Mesendoderm (in vitro differentiated cells): ENCODE measurements around the gene LNX2.

Source experiments
- DNase-seq: peaks from one replicate; pipeline ENCODE4 v3.0.0; 2013
- H2AK5ac ChIP-seq: 2 replicates; pipeline ENCODE4 v1.6.1; 2013; ENCODE audit warnings: low read length, inconsistent platforms
- H2BK120ac ChIP-seq: 2 replicates; pipeline ENCODE4 v1.6.1; 2013; ENCODE audit warnings: low read depth, mild to moderate bottlenecking, low read length, moderate library complexity, mixed read lengths
- H2BK15ac ChIP-seq: replicated peaks from 2 replicates; pipeline ENCODE4 v1.6.1; 2013; ENCODE audit warnings: low read depth, mild to moderate bottlenecking, moderate library complexity
- H2BK5ac ChIP-seq: 2 replicates; pipeline ENCODE4 v1.6.1; 2013; ENCODE audit warnings: low read length, inconsistent platforms
- H3K18ac ChIP-seq: 2 replicates; pipeline ENCODE4 v1.6.1; 2013; ENCODE audit warnings: mild to moderate bottlenecking, low read length, mixed read lengths
- H3K23ac ChIP-seq: one replicate; pipeline ENCODE4 v1.6.1; 2013; ENCODE audit warnings: low read length
- H3K27ac ChIP-seq: 2 replicates; pipeline ENCODE4 v1.5.1; 2013; ENCODE audit warnings: low read depth, mild to moderate bottlenecking, inconsistent platforms, low read length, moderate library complexity
- H3K27me3 ChIP-seq: 2 replicates; pipeline ENCODE4 v1.6.1; 2013; ENCODE audit warnings: low read length, control low read depth, mild to moderate bottlenecking, inconsistent platforms; ENCODE audit not compliant: insufficient read depth, poor library complexity
- H3K36me3 ChIP-seq: 2 replicates; pipeline ENCODE4 v1.6.1; 2013; ENCODE audit warnings: low read length, inconsistent platforms; ENCODE audit not compliant: control insufficient read depth, insufficient read depth
- H3K4ac ChIP-seq: one replicate; pipeline ENCODE4 v1.6.1; 2013; ENCODE audit warnings: low read depth, mild to moderate bottlenecking, low read length, moderate library complexity
- H3K4me1 ChIP-seq: 2 replicates; pipeline ENCODE4 v1.6.1; 2013; ENCODE audit warnings: low read depth, low read length, inconsistent platforms; ENCODE audit not compliant: control insufficient read depth
- H3K4me2 ChIP-seq: 2 replicates; pipeline ENCODE4 v1.6.1; 2013; ENCODE audit warnings: low read length
- H3K4me3 ChIP-seq: 2 replicates; pipeline ENCODE4 v1.5.1; 2013; ENCODE audit warnings: mild to moderate bottlenecking, low read length
- H3K56ac ChIP-seq: one replicate; pipeline ENCODE4 v1.6.1; 2013; ENCODE audit warnings: low read length
- H3K79me1 ChIP-seq: 2 replicates; pipeline ENCODE4 v1.6.1; 2013; ENCODE audit warnings: low read length, inconsistent platforms
- H3K79me2 ChIP-seq: 2 replicates; pipeline ENCODE4 v1.6.1; 2013; ENCODE audit warnings: mild to moderate bottlenecking, low read length; ENCODE audit not compliant: control insufficient read depth, insufficient read depth
- H3K9ac ChIP-seq: 2 replicates; pipeline ENCODE4 v1.6.1; 2013; ENCODE audit warnings: low read length, inconsistent platforms
- H4K5ac ChIP-seq: one replicate; pipeline ENCODE4 v1.6.1; 2013; ENCODE audit warnings: low read length
- H4K8ac ChIP-seq: one replicate; pipeline ENCODE4 v1.6.1; 2013; ENCODE audit warnings: low read depth, mild to moderate bottlenecking, control low read depth, low read length, moderate library complexity
- WGBS: extraction: QIAGEN DNeasy Blood & Tissue Kit; methylation state at CpG from one replicate; pipeline ENCODE4 v1.1.7; 2013; ENCODE audit warnings: low lambda C conversion rate, missing lambda C conversion rate; ENCODE audit not compliant: insufficient coverage; ENCODE audit errors: extremely low coverage; 5-methylcytosine and 5-hydroxymethylcytosine counted together

Gene LNX2

GRCh38 chr13:27497563-27498230, 122.6 kb downstream of the LNX2 start:
- H2BK5ac ChIP-seq: no peak overlapping the region
- H3K9ac ChIP-seq: no peak overlapping the region
- no peak overlapping the region for H3K27ac ChIP-seq
- H3K4me2 ChIP-seq: no peak overlapping the region
- no CpG with 5 or more reads among the region's 11 CpGs for WGBS
- H3K23ac ChIP-seq: no peak overlapping the region
- H3K4ac ChIP-seq: no peak overlapping the region
- H3K4me1 ChIP-seq: no peaks in the 10 kb centered on the region
- no peak overlapping the region for H2BK15ac ChIP-seq
- H4K5ac ChIP-seq: no peak overlapping the region
- DNase-seq: no peak
- H3K79me1 ChIP-seq: no peaks in the 10 kb centered on the region
- H4K8ac ChIP-seq: no peak overlapping the region
- H2BK120ac ChIP-seq: no peak overlapping the region
- H3K18ac ChIP-seq: no peak overlapping the region
- H3K36me3 ChIP-seq: no peaks in the 10 kb centered on the region
- no peaks in the 10 kb centered on the region for H3K27me3 ChIP-seq
- H3K56ac ChIP-seq: no peak overlapping the region
- no peak overlapping the region for H2AK5ac ChIP-seq
- H3K4me3 ChIP-seq: no peak overlapping the region
- no peaks in the 10 kb centered on the region for H3K79me2 ChIP-seq

GRCh38 chr13:27496536-27497273, 123.6 kb downstream of the LNX2 start:
- Histone ChIP-seq H3K4ac (no peak overlapping the region), H3K56ac (no peak overlapping the region), H3K4me1 (no peaks in the 10 kb centered on the region), H3K18ac (no peak overlapping the region), H3K27me3 (no peaks in the 10 kb centered on the region), H2BK15ac (no peak overlapping the region), H4K8ac (no peak overlapping the region), H4K5ac (no peak overlapping the region), H3K79me1 (no peaks in the 10 kb centered on the region), H2AK5ac (no peak overlapping the region), H2BK120ac (no peak overlapping the region), H3K79me2 (no peaks in the 10 kb centered on the region), H2BK5ac (no peak overlapping the region), H3K23ac (no peak overlapping the region), H3K4me3 (no peak overlapping the region), H3K9ac (no peak overlapping the region), H3K4me2 (no peak overlapping the region), H3K36me3 (no peaks in the 10 kb centered on the region), H3K27ac (no peak overlapping the region)
- no CpG with 5 or more reads among the region's 10 CpGs for WGBS
- DNase-seq: no peak

- H3K9ac ChIP-seq: no peak overlapping the region
- no peak overlapping the region for H3K4ac ChIP-seq
- H3K23ac ChIP-seq: no peak overlapping the region
- no peak overlapping the region for H2BK120ac ChIP-seq
- H3K56ac ChIP-seq: no peak overlapping the region
- H4K8ac ChIP-seq: no peak overlapping the region
- no peak overlapping the region for H4K5ac ChIP-seq
- H3K36me3 ChIP-seq: no peaks in the 10 kb centered on the region
- no peak overlapping the region for H3K18ac ChIP-seq
- H3K79me1 ChIP-seq: no peaks in the 10 kb centered on the region
- no peak overlapping the region for H2BK5ac ChIP-seq
- H3K27ac ChIP-seq: no peak overlapping the region
- no peaks in the 10 kb centered on the region for H3K27me3 ChIP-seq
- WGBS: no CpG with 5 or more reads among the region's 4 CpGs
- H3K79me2 ChIP-seq: no peaks in the 10 kb centered on the region
- H3K4me3 ChIP-seq: no peak overlapping the region
- no peaks in the 10 kb centered on the region for H3K4me1 ChIP-seq
- H2BK15ac ChIP-seq: no peak overlapping the region
- no peak overlapping the region for H3K4me2 ChIP-seq
- no peak overlapping the region for H2AK5ac ChIP-seq
- DNase-seq: no peak
Measured at GRCh38 chr13:27496006-27496405, 124.3 kb downstream of the LNX2 start.
